Stimulated activated CD4-positive, alpha-beta T cell treated with anti-CD3 and anti-CD28 coated beads, TNF-alpha, amount 100 ng/mL, for 48 hours (primary cell): Measurements from ENCODE around the gene ZNF423.
"Not testable (repeated sequence)": the region's sequence is repeated elsewhere in the genome, so short reads cannot be mapped to it uniquely, and the experiment has no call there.

Source experiments
- DNase-seq, 3 donors: peaks; one replicate each; pipeline ENCODE4 v3.0.0-alpha.2; 2020; ENCODE audit warnings: low read depth in 3 of 3

Gene ZNF423

DNA sequence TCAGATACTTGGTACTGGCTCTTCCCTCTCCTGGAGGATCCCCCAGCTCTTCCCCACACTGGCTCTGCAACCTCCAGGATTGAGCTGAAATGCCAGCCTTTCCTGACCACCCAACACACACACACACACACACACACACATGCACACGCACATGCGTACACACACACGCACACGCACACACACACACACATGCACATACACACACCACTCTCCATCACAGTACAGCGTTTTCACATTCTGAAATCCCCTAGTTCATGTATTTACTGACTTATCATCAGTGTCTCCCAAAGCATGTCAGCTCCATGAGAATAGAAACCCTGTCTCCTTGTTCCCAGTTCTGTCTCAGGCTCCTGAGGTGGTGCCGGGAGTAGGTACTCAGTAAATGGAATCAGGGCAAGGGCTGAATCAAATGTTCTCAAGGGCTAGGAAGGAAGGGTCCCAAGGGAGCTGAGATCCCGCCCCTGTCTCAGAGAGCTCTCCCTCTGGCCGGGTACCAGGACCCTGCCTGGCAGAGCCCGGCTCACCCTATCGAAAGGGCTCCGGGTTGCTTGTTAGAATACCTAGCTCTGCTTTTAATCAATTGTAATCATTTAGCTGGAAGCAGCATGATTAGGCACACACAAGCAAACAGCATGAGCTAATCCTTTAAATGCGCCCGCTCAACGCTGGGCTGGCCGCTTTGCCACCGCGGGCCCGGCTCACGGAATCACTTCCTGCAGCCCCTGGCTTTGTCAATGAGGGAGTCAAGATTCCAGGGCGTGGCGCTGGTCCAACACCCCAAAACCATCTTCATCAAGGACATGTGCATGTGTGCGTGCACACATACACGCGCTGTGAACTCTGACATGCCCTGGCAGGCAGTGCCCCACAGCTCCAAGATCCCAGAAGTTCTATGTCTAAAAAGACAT lies 341.6 kb downstream of the ZNF423 start:
- DNase-seq, result no peak

DNA sequence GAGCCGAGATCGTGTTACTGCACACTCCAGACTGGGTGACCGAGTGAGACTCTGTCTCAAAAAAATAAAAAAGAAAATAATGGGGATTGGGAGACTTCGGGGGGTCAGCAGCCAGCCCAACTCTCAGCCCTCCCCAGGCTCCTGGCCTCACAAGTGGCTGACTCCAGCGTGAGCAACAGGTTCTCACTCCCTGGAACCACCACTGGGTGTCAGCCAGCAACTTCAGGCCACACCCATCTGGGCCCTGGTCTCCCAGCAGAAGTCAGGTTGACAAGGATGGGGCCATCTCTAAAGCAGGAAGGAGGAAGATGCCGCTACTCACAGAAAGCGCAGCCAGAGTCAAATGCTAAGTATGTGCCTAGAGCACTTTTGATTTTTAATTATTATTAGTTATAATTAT lies 342.9 kb downstream of the ZNF423 start:
- DNase-seq, result no peak

DNA sequence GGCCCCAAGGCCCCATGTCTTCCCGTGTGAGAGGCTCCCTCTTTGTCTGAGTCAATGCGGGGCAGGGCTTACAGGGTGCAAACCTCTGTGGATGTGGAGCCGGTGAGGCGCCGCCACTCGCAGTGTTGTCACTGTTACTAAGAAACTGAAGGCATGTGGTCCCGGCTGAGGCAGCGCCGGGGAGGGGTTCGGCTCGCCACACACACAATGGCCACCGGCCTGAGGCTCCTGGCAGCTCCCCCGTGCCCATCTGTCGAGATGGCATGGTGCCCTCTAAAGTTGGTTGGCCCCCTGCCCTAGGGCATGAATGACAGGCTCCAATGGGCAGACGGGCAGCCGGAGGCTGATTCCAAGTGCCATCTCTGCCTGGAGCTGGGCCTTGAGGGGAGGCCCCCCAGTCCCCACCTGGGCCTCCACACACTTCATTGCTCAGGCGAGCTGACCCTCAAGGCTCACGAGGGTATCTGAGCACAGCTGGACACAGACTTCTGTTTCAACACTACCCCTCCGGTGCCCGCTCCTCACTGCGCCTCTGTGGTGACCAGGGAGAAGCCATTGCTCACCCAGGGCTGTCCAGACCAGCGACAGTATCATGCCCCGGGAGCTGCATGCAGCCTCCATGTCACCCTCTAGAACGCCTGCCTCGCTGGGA lies 345.1 kb downstream of the ZNF423 start:
- no peak for DNase-seq

DNA sequence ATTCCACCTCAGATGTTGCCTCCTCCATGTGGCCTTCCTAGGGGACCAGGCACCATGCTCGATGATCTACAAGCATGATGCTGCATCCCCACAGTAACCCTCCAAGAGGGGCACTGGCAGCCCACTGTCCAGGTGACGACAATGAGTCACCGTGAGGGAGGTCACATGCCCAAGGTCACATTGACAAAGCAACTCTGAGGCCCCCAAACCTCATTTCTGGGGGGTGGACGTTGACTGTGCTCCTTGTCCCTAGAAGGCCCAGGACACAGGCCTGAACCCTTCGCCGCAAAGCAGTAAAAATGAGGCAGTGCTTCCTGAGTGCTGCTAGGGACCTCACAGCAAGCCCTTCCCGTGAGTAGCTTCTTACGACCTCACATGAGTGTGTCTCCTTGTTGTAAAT lies 345.8 kb downstream of the ZNF423 start:
- DNase-seq, result no peak

DNA sequence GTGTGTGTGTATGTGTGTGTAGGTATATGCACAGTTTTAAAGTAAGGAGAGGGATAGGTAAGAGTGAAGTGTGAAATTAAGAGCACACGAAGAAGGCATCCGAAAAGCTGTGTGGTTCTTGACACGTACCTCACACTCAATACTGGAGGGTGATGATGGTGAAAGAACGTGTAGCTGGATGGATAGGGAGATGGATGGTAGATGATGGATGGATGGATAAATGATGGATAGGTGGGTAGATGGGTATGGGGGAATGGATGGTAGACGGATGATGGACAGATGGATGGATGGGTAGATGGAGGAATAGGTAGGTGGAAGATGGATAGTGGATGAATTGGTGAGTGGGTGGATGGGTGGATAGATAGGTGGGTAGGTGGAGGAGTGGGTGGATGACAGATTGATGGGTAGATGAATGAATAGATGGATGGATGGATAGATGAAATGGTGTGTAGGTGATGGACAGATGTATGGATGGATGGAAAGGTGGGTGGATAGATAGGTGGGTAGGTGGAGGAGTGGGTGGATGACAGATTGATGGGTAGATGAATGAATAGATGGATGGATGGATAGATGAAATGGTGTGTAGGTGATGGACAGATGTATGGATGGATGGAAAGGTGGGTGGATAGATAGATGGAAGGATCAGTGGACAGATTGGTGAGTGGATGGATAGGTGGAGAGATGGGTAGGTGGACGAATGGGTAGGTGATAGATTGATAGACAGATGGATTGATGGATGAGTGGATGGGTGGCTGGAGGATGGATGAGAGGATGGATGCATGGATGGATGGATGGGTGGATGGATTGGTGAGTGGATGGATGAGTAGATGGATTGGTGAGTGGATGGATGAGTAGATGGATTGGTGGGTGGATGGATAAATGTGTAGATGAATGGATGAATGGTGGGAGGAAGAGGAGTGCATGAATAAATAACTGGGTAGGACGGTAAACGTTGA lies 349.6 kb downstream of the ZNF423 start:
- not testable (repeated sequence) for DNase-seq

DNA sequence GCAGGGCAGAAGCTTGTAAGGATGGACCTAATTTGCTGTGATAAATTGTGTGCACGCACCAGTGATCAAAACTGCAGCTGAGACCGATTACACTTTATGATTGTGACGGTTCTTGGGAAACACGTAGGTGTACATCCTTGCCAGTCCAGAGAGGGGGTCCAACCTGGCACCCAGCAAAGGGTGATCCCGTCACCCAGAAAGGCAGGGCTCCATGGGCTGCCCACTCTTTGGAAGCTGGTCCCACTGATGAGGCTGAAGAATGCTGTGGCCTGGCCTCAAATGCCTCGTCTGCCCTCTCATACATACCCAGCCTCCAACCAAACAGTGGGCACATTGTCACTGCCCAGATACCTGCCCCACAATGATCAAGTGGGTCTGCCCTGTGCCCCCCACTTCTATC lies 350.4 kb downstream of the ZNF423 start:
- no peak for DNase-seq

DNA sequence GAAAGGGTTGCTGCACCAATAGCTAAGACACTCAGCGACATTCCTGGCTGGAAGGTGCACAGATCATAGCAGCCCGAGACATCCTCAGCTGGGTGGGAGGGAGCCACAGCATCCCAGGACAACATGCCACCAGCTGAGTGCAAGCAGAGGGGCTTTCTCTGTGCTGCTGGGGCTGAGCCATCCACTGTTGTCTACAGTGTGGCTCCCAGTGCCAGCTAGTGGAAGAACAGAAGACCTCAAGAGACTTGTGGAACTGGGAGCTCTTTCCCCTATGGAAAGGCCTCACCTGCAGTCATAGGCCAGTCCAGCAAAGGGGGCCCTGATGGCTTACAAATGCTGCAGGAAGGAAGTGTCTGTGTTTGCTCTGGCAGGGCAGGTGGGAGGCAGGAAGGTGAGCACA lies 351.3 kb downstream of the ZNF423 start:
- no peak for DNase-seq

DNA sequence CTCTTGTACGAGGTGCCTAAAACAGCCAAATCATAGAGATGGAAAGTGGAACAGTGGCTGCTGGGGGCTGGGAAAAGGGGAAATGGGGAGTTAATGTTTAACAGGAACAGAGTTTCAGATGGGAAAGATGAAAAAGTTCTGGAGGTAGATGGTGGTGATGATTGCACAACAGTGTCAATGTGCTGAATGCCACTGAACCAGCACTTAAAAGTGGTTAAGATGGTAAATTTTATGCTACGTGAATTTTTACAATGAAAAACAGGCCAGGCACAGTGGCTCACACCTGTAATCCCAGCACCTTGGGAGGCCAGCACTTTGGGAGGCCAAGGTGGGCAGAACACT lies 351.9 kb downstream of the ZNF423 start:
- no peak for DNase-seq

DNA sequence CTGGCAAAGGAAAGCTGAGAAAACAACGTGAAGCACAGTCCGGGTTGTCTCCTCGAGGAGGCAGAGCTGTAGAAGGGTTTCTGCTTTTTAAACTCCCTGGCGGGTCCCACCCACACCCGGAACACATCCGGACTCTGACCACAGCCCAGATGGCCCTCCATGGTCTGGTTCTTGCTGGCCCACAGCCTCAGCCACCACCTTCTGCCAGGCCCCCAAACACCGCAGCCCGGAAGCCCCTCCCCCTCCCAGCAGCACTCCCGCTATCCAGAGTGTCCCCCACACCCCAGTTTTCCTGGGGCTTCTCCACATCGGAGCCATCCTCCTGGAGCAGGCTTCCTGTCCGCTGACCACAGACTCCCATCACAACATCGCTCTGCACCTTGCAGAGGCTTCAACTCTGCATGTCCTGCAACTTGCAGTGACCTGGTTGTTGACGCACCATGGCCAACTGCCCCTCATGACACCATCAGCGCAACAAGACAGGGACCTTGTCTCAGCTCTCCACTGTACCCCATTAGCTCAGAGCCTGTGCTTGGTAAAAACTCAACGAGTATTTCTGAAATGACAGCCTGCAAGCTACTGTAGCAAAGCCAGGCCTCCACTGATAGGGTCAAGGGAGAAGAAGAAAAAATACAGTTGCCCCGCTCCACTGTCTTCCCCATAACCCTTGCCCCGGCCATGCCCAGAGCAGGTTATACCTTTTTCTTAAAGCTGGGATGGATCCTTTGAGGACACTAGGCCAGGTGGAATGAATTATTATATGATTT lies 352.5 kb downstream of the ZNF423 start:
- no peak for DNase-seq

DNA sequence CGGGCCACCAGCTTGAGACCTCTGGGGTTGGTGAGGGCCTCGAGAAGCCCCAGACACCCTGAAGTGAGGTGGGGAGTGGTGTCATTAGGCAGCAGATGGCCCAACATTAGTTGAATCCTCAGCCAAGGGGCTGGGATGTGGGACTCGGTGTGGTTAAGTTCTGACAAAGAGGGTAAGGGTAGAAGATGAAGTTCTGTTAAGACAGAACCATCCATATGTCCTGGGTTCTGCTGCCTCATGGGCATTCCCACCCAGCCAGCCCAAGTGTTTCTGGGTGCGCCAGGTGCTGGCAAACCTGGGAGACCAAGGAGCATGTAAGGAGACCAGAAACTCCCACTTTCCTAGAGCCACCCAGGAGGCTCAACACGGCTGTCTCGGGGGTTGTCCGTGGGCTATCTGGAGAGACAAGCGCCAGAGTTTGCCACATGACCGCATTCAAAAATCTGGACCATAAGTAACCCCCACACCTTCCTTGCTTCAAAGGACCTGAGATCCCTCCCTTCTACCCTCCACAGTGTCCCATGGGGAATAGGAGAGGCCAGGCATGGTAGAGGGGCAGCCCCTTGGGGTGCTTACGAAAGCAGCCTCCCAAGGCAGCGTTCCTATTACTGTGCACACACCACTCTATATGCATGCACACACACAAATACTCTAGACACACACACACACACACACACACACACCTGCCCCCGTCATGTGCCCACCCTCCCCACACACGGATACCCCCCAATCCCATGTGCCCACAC lies 353.6 kb downstream of the ZNF423 start:
- DNase-seq, result no peak

DNA sequence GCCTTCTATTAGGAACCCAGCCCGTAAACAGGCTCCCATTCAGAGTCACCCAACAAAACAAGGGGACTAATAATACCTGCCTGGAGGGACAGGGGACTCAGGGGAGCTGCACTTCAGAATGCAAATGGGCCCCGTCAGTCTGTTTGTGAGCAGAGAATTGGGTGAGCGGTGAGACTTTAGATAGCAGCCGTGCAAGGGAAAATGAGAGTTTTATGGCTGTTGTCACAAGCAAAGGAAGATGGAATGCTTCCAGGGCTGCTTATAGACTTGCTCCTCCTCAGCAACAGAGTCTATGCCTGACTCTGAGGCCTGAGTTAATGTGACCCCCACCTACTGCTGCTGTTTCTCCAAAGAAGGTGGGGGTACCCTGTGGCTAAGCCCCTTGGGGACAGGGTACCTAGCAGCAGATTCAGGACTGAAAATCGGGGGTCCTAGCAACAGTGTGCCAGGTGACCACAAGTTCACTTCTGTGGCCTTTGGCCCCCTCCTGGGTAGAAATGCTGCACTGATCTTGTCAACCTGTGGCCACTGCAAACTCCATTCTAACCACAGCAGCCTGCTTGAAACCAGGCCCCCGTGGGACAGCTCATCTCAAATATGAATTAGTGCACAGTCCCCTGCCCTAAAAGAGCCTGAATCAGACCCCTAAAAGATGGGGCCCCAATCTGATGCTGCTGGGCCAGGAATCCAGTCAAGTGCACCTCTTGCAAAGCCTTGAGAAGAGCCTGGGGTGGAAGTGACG lies 355.9 kb downstream of the ZNF423 start:
- DNase-seq, result no peak

DNA sequence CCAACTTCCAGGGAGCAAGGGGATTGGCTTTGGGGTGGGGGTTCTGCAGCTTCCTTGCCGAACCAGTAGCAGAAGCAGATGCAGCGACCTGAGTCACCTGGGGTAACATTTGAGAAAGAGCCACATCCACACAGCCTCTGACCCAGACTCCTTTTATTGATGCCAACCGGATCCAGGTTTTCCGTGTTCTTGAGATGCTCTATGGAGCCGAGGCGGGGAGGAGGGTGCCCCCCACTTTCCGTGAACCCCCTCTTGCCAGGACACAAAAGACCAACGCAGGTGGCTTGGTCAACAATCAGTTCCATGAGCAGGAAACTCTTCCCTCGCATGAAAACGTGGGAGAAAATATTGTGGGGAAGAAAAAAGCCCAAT lies 356.5 kb downstream of the ZNF423 start:
- no peak for DNase-seq

DNA sequence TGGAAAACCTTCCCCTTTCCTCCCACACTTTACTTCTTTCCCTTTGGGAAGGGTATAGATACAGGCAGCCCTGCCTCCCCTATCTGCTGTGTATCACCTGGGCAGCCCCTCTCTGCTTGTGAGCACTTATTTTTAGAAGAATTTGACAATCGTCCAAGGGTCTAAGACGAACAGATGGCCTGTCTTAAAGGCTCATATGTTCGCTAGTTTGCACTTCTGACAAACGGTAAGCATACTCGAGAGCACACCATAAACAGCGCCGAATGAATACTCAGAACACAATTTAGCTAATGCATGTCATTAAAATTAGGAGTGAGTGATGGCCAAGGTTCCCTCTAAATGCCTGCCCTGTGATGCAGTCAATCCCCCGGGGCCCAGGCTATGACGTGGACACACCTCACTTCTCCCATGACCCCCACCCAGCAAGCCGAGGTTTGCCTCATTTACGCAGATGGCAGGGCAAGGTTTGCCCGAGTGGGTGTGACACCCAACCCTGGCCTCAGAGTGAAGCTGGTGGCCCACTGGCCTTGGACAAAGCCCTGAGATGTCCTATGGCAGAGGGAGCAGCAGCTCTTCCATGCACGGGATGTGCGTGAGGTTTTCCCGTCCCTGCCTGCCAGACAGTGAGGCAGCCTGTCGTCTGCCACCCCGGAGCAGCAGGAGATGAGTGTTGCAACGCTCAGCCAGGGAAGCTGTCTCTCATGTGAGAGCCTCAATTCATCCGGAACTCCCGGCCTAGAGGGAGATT lies 357.1 kb downstream of the ZNF423 start:
- DNase-seq, result no peak

DNA sequence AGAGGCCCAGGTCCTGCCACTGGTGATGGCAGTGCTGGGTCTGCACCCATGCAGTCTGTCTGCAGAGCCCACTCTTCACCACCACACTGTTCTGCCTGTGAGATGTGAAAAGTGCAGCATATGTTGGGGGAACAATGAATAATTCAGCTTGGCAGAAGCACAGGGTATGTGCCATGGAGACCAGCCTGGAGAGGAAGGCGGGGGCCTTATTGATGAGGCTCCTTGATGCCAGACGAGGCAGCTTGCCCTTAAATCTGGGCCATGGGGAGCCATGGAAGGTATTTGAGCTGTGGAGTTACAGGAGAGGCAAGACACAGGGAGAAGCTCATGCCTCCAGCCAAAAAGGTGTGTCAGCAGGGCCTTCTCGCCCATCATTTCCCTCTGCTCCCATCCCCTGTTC lies 357.6 kb downstream of the ZNF423 start:
- no peak for DNase-seq

DNA sequence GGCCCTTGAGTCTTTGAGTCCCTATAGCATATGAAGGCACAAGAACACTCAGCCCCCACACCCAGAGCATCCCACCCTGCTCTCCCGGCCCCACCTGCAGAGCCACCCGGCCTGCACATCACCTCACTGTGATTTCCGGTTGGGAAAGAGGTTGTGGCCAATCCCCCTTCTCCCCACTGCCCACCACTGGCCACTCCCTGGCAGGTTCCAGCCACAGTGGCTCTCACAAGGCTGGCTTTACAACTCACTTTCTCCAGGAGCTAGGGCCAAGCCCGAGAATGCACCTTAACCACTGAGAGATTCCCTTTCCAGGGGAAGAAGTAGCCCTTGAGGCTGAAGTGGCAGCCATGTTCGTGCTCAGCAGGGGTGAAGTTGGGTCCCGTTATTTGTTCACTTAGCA lies 358.4 kb downstream of the ZNF423 start:
- no peak for DNase-seq

DNA sequence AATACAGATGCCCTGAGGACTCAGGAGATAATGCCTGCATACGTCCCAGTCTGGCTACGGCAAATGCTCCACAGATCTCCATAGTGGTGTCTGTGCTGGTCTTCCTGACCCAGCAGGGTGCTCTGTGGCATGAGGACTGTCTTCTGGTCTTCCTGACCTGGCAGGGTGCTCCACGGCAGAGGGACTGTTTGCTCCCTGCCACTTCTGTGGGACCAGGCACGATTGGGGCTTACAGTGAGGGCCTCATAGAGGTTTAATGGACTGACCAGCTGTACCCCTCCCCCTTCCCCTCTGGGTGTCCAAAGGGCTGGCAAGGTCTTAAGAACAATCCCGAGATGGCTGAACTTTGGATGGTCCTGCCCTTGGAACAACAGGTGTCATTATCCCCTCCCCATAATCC lies 359.3 kb downstream of the ZNF423 start:
- DNase-seq, result no peak

DNA sequence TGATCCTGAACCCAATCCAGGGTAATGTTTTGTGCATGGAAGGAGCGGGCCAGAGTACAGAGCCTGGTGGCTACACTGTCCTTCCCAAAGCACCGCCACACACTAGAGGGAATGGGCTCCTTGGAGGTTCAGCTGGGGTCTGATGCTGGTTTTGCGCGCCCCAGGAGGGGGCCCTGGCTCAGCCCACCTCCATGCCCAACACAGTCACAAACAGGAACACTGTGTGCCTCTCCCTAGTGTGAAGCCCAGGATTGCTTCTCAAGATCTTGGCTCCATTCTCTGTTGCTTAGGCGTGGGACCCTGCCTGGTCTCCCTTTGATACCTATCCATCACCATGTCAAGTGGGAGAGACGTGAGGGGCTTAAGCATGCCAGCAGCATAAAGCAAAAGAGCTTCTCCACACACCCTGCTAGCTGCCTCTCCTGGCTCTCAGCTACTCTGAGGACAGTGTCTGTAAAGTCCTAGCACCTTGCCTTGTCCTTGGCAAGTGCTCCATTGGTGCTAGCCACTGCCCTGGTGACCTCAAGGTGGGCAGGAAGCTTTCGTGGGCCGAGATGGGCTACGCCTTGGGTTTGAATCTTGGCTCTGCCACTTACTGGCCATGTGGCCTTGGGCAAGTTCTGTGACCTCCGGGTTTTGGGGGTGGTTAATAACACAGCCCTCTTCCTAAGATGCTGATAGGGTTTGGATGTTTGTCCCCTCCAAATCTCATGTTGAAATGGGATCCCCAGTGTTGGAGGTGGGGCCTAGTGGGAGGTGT lies 360.1 kb downstream of the ZNF423 start:
- no peak for DNase-seq

DNA sequence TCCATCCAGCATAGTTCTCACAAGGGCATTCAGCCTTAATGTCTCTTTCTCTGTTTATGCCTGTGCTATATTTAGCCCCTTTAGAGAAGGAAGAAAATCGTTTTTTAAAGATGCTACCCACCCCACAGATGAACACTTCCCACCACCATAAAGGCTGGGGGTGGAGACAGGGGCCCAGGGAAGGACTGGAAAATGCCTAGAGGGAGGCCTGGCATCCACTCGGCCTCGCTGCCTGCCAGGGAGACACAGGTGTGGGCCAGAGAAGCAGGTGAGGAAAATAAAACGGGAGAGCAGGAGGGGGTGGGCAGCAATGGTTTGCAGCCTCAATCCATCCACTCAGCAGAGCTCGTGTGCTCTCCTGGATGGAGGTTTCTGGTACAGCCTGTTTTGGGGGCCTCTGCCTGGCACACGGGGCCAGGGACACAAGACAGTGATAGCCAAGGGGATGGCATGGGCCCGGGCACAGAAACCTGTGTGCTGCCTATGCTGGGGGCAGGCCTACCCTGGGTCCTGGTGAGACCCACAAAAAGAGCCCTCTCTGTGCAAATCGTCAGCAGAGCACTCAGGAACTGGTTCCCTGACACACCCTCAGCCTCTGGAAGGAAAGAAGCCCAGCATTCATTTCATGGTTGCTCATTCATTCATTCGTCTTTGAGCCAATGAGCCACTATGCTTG lies 360.9 kb downstream of the ZNF423 start:
- no peak for DNase-seq
